Right lobe of liver (tissue), 4 donors: Measurements from ENCODE around the gene LMOD2.

ENCODE experiments used
- CTCF ChIP-seq, 4 donors: fragments of 200-600 bp in 3 of 4; fragments of 450-650 bp in 1 of 4; IDR thresholded peaks; one replicate each; pipeline versions ENCODE4 v1.5.1 to v1.8.0; 2016 to 2022; ENCODE audit warnings: antibody characterized with exemption in 4 of 4, mild to moderate bottlenecking in 2 of 4
- POLR2A ChIP-seq: fragments of 450-650 bp; IDR thresholded peaks from one replicate; pipeline ENCODE4 v1.6.1; 2017; ENCODE audit warnings: antibody characterized with exemption, mild to moderate bottlenecking
- donor health status: DM: no; HTN: no; CAD: no.
- donor health status: DM: no; HTN: no; CAD: no.
- donor health status: DM: no; HTN: yes; CAD: no.

GRCh38 chr7:123608991-123609882 is 46.4 kb upstream of the LMOD2 start:
- no peak for TF ChIP-seq CTCF (IDR thresholded peaks at IDR 0.05)
- TF ChIP-seq POLR2A = no peak
